C4-2B (cell line): ENCODE measurements around the gene JCHAIN.

ENCODE experiments used
- CTCF ChIP-seq: fragments of 450-650 bp; conservative IDR thresholded peaks from 2 replicates; pipeline ENCODE4 v1.5.1; 2017; ENCODE audit warnings: mild to moderate bottlenecking
- ZFX ChIP-seq: fragments of 450-650 bp; IDR thresholded peaks from 2 replicates; pipeline ENCODE4 v1.6.1; 2017

GRCh38 chr4:70687392-70687791 is 21.1 kb upstream of the JCHAIN start:
- TF ChIP-seq CTCF (no peak), ZFX (no peak)
